Transverse colon (tissue), 4 donors: ENCODE results near the gene CADM4.
A peak's percentile ranks its signal among the peaks of the same experiment; 100 is the strongest.

Source experiments
- EP300 ChIP-seq: sonication (generic); formaldehyde crosslinking; IDR thresholded peaks from one replicate; pipeline ENCODE4 v1.6.1; 2017; ENCODE audit warnings: antibody characterized with exemption, low read depth
- POLR2AphosphoS5 ChIP-seq, 3 donors: sonication (generic); formaldehyde crosslinking; IDR thresholded peaks; one replicate each; pipeline ENCODE4 v1.6.1; 2016; ENCODE audit warnings: antibody characterized with exemption in 3 of 3
- TF ChIP-seq, protein P1 (sequence below), 5 experiments: fragments of 200-600 bp in 3 of 5; fragments of 450-650 bp in 2 of 5; sonication (generic) in 3 of 5; IDR thresholded peaks; 1 replicate in 2 of 5; 2 replicates in 3 of 5; pipeline ENCODE4 v1.5.1; 2016 to 2017; ENCODE audit warnings: antibody characterized with exemption in 5 of 5, inconsistent platforms in 3 of 5, mild to moderate bottlenecking in 2 of 5, moderate library complexity in 1 of 5

GRCh38 chr19:43675269-43675879, 35.7 kb upstream of the CADM4 start:
- no peak for TF ChIP-seq EP300
- TF ChIP-seq, protein P1, sequence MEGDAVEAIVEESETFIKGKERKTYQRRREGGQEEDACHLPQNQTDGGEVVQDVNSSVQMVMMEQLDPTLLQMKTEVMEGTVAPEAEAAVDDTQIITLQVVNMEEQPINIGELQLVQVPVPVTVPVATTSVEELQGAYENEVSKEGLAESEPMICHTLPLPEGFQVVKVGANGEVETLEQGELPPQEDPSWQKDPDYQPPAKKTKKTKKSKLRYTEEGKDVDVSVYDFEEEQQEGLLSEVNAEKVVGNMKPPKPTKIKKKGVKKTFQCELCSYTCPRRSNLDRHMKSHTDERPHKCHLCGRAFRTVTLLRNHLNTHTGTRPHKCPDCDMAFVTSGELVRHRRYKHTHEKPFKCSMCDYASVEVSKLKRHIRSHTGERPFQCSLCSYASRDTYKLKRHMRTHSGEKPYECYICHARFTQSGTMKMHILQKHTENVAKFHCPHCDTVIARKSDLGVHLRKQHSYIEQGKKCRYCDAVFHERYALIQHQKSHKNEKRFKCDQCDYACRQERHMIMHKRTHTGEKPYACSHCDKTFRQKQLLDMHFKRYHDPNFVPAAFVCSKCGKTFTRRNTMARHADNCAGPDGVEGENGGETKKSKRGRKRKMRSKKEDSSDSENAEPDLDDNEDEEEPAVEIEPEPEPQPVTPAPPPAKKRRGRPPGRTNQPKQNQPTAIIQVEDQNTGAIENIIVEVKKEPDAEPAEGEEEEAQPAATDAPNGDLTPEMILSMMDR (IDR thresholded peaks at IDR 0.05) = no peak
- peak; percentile 44 to 79 (median 70) for TF ChIP-seq POLR2AphosphoS5 (IDR thresholded peaks at IDR 0.05)
